ENCODE results near the gene ABCC4. TPM values are rescaled to one million over a fixed set of nuclear protein-coding genes. Genes with fewer than 3 reads are reported as not detected.

The ABCC4 gene
- total RNA-seq, 1 experiment from 2014 or later, result 52.0 TPM

GRCh38 chr13:95217920-95218830 lies 83.1 kb downstream of the ABCC4 start:
- H3K36me3 ChIP-seq (ENCODE audit: insufficient read depth, low read length, poor library complexity, severe bottlenecking), result no peaks in the 10 kb centered on the region
- POLR2A ChIA-PET (ENCODE audit: low non-redundant PET), result no interaction called here
- no TSS peak for BruUV-seq (replicated peaks)
- no peak for TF ChIP-seq EZH2 (IDR thresholded peaks at IDR 0.05; ENCODE audit: borderline replicate concordance, low read depth, low read length, poor library complexity, severe bottlenecking)
- TF ChIP-seq CTCF (conservative IDR thresholded peaks at IDR 0.05; ENCODE audit: low read depth, low read length), result no peak
- CTCF ChIA-PET, result no interaction called here
- H3K4me3 ChIP-seq (ENCODE audit: low read depth, low read length, poor library complexity, severe bottlenecking), result no peak overlapping the region
- H3K27me3 ChIP-seq (replicated peaks; ENCODE audit: insufficient read depth, low read depth, low read length, poor library complexity), result no peaks in the 10 kb centered on the region
- no peak overlapping the region for H3K27ac ChIP-seq (ENCODE audit: low read depth, low read length, poor library complexity, severe bottlenecking)
- no peaks in the 10 kb centered on the region for H3K4me1 ChIP-seq (ENCODE audit: insufficient read depth, low read length, poor library complexity, severe bottlenecking)
- H3K9me3 ChIP-seq (ENCODE audit: low read depth, low read length, poor library complexity, severe bottlenecking), result no peaks in the 10 kb centered on the region
- DNase-seq (ENCODE audit: low spot score), result no peak
- intact Hi-C loops (cut with micrococcal nuclease; ENCODE audit: unreplicated experiment), result no loop called here

GRCh38 chr13:95216182-95216581 lies 85.1 kb downstream of the ABCC4 start:
- no peak for DNase-seq (ENCODE audit: low spot score)
- Histone ChIP-seq H3K4me3 (ENCODE audit: low read depth, low read length, poor library complexity, severe bottlenecking) (no peak overlapping the region), H3K36me3 (ENCODE audit: insufficient read depth, low read length, poor library complexity, severe bottlenecking) (no peaks in the 10 kb centered on the region), H3K4me1 (ENCODE audit: insufficient read depth, low read length, poor library complexity, severe bottlenecking) (no peaks in the 10 kb centered on the region), H3K27ac (ENCODE audit: low read depth, low read length, poor library complexity, severe bottlenecking) (no peak overlapping the region), H3K27me3 (replicated peaks; ENCODE audit: insufficient read depth, low read depth, low read length, poor library complexity) (no peaks in the 10 kb centered on the region), H3K9me3 (ENCODE audit: low read depth, low read length, poor library complexity, severe bottlenecking) (no peaks in the 10 kb centered on the region)
- TF ChIP-seq EZH2 (IDR thresholded peaks at IDR 0.05; ENCODE audit: borderline replicate concordance, low read depth, low read length, poor library complexity, severe bottlenecking) (no peak), CTCF (conservative IDR thresholded peaks at IDR 0.05; ENCODE audit: low read depth, low read length) (no peak)
- CTCF ChIA-PET, result no interaction called here
- no TSS peak for BruUV-seq (replicated peaks)
- intact Hi-C loops (cut with micrococcal nuclease; ENCODE audit: unreplicated experiment), result no loop called here
- POLR2A ChIA-PET (ENCODE audit: low non-redundant PET), result interaction anchor here (0.5 to 0.7 kb wide), 2 partner anchors 20 to 163 kb away, joined by 3 to 8 read pairs; no protein-coding TSS in a partner anchor

- Histone ChIP-seq H3K9me3 (ENCODE audit: low read depth, low read length, poor library complexity, severe bottlenecking) (no peaks in the 10 kb centered on the region), H3K36me3 (ENCODE audit: insufficient read depth, low read length, poor library complexity, severe bottlenecking) (no peaks in the 10 kb centered on the region), H3K4me1 (ENCODE audit: insufficient read depth, low read length, poor library complexity, severe bottlenecking) (no peaks in the 10 kb centered on the region), H3K27me3 (replicated peaks; ENCODE audit: insufficient read depth, low read depth, low read length, poor library complexity) (no peaks in the 10 kb centered on the region), H3K27ac (ENCODE audit: low read depth, low read length, poor library complexity, severe bottlenecking) (no peak overlapping the region), H3K4me3 (ENCODE audit: low read depth, low read length, poor library complexity, severe bottlenecking) (no peak overlapping the region)
- intact Hi-C loops (cut with micrococcal nuclease; ENCODE audit: unreplicated experiment), result no loop called here
- POLR2A ChIA-PET (ENCODE audit: low non-redundant PET), result no interaction called here
- TF ChIP-seq CTCF (conservative IDR thresholded peaks at IDR 0.05; ENCODE audit: low read depth, low read length) (no peak), EZH2 (IDR thresholded peaks at IDR 0.05; ENCODE audit: borderline replicate concordance, low read depth, low read length, poor library complexity, severe bottlenecking) (no peak)
- BruUV-seq (replicated peaks), result no TSS peak
- CTCF ChIA-PET, result no interaction called here
- DNase-seq (ENCODE audit: low spot score), result no peak
Measured at GRCh38 chr13:95212983-95213850, 88.0 kb downstream of the ABCC4 start.

Measured in A673 (cell line).